Fibroblast of skin of back (primary cell): ENCODE measurements around the gene CMTM4.
"Not testable (repeated sequence)": the region's sequence is repeated elsewhere in the genome, so short reads cannot be mapped to it uniquely, and the experiment has no call there.

Experiments used
- DNase-seq: peaks from one replicate; pipeline ENCODE4 v3.0.0-alpha.2; 2013

The CMTM4 gene

DNA sequence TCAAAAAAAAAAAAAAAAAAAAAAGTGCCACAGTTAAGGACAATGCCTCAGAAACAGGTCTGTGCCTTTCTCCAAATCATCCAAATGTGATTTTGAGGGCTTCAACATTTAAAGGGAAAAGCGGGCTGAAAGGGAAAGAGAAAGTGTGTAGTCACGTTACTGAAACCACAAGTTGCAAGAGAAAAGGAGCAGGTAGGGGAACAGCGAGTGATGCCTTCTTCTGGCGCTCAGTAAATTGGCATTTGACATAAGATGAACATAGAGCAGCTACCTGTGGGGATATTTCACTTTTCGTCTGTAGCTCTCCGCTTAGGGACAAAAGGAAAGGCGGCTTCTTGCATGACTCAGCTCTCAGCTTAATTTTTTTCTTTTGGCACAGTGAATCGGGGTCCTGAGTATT, 106.2 kb downstream of the CMTM4 start:
- DNase-seq = no peak

DNA sequence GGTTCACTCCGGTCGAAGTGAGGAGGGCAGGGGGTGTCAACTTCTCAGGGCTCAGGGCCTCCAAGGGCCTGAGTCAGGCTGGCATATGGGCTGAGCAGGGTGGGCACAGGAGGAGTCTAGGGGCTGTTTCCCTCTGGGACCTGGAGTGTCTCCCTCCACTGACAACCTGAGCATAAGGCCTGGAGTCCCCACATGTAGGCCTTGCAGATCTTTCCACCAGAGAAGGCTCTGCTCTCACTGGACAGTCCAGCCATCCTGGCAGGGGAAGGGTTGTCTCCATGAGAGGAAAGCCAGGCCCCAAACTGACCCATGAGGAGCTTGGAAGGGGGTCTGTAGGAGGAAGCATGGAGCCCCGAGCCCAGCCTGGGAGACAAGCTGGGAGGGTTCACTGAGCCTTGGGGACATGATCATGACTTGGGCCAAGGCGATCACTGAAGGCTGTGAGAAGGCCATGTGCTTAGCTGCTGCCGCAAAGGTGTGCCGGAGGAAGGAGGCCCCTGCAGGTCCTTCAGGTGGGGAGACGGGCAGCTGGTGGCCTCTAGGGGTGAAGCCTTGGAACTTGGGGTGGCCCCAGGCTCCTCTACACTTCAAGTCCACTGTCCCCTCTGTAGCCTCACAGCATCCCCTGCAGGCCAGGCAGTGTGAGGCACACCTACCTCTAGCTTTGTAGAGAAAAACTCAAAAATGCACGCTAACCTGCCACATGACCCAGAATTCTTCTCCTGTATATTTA, 107.4 kb downstream of the CMTM4 start:
- no peak for DNase-seq

DNA sequence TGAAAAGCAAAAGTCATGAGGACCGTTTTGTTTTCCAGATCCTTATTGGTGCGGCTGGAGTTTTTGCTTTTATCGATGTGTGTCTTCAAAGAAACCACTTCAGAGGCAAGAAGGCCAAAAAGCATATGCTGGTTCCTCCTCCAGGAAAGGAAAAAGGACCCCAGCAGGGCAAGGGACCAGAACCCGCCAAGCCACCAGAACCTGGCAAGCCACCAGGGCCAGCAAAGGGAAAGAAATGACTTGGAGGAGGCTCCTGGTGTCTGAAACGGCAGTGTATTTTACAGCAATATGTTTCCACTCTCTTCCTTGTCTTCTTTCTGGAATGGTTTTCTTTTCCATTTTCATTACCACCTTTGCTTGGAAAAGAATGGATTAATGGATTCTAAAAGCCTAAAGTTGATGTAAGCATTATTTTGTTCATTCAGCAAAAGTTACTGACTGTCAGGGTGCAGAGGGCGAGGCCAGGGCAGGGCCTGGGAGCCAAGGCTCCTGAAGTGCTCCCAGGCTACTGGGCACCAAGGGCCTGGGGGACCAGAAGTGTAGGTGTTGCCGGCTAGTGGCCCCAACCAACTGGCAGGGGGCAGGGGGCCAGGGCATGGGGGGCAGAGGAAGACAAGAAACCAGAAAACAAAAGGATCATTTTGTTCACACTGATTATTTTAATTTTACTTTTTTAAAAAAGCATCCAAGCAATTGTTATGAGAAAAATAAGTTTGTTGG, 108.5 kb downstream of the CMTM4 start:
- no peak for DNase-seq

DNA sequence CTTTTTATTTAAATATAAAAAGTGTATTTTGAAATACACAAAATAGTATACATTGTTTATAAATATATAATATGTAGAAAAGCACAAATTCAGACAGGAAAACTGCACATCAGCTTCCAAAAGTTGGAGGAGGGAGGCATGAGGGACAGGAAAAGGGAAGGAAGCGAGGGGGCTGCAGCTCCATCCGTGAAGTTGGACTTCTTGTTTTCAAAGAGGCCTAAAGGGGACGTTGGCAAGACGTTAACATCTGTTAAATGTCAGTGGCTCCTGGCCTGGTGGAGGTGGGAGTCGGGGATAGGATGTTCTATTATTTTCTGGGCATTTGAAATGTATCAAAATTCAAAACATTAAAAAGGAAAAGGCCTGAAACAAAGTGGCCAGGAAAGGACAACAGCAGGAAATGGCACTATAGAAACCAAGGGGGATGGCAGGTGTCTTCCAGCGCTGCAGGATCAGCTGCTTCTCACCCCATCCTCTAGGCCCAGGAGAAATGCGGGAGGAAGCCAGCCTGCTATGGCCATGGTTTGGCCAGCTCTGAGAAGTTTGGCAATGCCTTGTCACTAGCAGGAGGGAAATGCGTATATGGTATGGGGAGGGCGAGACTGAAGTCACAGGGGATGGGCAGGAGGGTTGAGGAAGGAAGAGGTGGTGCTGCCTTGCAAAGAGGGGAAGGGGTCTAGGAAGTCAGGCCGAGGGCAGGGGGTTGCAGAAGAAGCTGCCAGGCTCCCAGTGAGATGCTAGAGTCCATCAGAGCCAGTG, 110.9 kb downstream of the CMTM4 start:
- DNase-seq = no peak

DNA sequence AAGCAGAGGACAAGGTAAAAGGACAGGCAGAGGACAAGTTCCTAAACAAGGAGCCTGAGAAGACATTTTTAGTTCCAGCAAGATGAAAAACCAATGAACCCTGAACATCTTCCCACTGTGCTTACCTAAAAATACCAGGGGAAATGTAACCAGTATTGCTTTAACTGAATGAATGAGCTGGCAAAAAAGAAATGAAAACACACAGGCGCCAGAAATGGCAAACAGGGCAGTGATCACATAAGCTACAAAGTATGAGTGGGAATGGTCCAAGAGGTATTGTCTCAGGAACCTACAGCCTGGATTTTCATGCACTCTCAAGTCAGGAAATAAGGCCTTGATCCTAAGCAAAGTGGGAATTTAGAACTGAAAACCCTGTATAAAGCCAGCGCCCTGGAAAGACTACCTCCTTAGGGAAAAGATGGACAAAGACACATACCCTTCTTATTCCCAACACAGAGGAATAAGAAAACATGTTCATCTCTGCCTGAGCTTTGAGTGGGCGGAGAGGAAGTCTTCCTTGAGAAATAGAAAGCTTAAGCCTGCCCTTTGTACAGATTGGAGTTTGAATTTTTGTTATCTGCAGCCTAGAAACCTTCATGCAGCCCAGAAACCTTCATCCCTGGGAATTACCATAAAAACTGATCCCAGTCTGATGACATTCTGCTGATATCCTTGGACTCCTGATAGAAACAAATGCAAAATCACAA, 115.1 kb downstream of the CMTM4 start:
- peak; percentile 35 for DNase-seq

DNA sequence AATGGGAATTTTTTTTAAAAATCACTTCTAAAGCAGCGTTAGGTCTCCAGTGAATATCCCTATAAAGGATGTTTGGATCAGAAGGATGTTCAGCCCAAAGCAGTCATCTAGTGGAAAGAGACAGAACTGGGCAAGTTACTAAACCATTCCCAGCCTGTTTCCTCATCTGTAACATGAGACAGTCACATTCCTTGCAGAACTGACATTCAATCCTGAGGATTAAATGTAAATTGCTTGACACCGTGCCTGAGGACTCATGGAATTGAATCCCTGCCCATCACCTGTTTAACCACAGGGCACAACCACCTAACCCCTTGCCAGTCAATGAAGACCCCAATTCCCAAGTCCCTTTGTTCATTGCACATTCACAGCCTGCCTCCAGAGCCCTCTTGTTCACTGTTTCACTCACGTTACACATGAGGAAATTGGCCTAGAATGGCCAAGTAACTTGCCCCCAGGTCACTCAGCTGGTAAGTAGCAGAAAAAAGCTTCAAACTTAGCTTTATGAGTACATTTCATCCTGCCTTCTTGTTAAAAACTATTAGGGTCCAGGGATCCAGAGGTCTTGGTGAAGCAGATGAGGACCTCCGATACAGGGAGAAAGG, 115.8 kb downstream of the CMTM4 start:
- DNase-seq = peak; percentile 76

DNA sequence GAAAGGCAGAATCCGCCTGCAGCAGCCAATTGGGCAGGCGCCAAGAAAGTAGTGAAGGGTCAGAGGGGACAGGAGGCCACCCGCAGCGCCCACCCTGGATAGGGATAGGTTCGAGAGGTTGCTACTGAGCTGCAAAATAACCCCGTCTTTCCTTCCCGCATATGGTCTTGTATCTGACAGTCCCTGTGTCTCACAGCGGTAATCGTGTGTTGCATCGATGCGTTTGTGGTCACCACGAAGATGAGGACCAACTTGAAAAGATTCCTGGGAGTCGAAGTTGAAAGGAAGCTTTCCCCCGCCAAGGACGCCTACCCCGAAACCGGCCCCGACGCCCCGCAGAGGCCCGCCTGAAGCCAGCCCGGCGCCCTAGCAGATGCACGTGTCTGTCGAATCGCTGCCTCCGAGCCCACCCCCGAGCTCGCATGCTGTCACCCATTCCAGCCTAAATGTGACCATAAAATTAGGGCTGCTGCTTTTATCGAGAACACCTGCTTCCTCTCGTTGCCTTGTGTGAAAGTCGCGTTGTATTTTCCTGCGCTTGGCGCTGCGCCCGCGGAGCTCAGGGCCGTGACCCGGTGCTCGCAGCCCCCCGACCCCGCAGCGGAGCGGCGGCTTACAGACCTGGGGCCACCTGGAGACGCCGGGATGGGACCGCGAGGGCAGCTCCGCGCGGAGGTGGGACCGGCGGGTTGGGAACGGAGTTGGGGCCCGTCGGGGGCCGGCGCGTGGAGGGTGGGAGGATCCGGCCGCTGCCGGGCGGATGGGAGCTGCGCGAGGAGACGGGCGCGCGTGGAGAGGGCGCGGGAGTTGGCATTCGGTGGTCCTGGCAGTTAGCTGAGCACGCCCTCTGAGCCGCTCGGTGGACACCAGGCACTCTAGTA, 117.7 kb downstream of the CMTM4 start, which contains the start of gene CMTM2:
Gene CMTM2, plus strand, starts transcription at position 813 of the 881 bp plus-strand sequence. CDS start 145 bp downstream, outside the sequence.
- no peak for DNase-seq

DNA sequence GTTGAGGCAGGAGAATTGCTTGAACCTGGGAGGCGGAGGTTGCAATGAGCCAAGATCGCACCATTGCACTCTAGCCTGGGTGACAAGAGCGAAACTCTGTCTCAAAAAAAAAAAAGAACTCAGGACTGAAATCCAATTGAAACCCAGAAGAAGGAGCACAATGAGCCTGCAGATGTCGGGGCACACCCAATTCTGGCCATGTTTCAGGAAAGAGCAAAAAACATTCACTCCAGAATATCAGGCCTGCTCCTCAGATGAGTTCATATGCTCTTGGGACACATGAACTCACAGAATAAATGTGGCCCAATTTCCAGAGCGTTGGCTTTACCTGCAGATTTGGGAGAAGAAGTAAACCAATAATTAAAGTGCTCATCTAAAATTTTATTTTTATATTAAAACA, 120.2 kb downstream of the CMTM4 start:
- no peak for DNase-seq

DNA sequence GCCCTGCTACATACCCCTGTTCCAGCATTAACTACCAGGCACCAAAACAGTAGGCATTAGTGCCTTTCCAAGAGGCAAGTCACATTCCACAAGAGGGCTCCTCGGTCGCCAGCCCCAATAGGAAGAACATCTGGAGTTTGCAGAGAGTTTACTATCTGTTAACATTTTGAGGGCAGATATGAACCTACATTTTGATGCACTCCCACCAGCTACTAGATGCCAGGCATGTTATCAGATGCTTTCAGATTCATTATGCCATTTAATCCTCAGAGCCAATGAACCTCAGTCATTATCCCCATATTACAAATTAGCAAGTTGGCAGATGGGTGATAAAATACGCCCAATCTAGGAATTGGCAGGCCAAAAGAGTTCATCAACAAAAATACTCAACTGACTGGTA, 121.5 kb downstream of the CMTM4 start:
- no peak for DNase-seq

DNA sequence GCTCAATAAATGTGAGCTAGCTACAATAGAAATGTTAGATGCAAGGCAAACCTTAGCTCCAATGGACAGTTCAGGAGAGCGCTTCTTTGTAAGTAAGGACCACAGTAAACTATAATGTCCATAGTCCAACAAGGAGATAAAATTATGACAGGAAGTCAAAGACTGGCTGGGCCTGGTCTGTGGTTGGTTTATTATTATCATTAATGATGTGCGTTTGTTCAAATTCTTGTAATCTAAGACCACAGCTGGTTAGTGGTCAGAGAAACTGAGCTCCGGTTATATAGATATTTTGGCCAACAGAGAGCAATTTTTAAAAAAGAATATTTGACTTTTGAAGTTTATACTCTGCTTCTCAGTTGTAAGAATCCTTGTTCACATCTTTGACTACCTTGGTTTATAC, 122.0 kb downstream of the CMTM4 start:
- no peak for DNase-seq

DNA sequence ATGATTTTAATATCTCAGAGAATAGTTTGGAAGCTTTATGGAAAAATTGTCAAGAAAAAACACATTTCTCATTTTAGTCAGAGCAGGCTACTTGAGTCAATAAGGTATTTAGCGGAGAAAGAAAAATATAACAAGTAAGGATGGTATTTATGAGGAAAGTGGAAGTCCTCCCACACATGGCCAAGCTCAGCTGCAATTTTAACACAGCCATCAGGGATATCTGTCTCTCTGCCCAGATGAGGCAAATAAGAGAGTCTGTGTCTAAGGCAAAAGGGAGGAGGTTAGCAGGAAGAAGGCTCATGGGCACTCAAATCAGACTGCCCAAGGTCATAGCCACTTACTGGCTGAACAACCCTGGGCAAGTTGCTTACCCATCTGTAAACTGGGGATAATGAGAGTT, 122.5 kb downstream of the CMTM4 start:
- DNase-seq = no peak

DNA sequence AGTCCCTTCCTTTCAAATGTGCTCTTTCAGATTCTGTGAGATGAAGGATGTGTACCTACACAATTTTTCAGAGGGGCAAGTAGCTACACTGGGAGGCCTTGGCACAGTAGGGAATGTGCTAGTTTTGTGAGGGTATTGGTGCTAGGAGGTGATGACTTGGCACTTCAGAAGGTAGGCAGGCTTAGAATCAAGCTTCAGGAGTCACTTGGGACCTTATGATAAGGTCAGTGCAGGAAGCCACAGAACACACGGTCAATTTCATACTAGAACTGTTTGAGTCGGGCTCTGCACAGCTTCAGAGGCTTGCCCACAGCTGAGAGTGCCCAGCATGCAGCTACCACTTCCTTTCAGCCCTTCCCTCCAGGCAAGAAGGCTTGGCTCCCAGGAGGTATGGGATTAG, 124.2 kb downstream of the CMTM4 start:
- no peak for DNase-seq

DNA sequence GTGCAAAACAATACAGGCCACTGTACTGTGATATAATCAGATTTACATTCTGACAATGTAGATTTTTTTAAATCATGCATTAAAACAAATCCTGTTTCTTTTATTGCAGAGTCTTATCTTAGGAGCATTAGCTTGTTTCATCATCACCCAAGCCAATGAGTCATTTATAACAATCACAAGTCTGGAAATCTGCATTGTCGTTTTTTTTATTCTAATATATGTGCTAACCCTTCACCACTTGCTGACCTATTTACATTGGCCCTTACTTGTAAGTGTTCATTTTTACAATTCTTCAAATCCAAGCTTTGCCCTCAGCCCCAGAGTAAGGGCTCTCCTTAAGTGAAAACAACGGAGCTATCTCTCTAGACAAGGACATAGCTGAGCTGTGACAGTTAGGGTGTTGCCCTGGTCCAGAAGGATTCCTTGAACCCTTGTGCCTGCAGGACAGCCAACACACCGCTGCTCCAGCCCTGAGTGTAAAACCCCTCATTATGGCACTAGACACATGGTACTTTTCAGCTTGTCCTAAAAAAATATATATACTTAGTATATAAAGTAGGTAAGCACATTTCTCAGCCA, 126.6 kb downstream of the CMTM4 start:
- peak; percentile 78 for DNase-seq

DNA sequence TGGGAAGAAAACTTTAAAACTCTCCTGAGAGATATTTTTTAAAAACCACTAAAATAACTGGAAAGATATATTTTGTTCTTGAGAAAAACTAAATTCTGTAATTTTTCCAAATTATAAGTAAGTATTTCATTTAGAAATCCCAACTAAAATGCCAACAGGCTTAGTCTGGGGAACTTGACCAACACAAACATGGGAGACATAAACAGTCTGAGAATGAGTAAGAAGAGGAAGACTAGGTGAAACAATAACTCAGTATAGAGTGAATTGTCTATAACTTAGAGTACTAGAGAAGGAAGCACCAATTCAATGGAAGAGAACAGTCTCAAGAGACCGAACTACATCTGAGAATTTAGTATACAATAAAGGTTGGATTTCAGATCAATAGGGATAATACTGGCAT, 127.4 kb downstream of the CMTM4 start:
- DNase-seq = peak; percentile 66

DNA sequence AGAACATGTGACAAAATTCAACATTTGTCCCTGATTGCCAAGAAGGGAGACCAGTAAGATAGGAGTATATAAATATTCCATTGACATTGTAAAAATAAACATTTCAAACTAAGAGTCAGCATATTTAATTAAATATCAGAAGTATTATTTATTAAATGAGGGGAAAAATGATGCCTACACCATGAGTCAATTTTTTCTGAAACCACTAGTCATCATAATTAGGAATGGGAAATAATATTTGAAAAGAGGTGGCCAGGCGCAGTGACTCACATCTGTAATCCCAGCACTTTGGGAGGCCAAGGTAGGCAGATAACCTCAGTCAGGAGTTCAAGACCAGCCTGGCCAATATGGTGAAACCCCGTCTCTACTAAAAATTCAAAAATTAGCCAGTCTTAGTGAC, 128.2 kb downstream of the CMTM4 start:
- DNase-seq = peak; percentile 56

DNA sequence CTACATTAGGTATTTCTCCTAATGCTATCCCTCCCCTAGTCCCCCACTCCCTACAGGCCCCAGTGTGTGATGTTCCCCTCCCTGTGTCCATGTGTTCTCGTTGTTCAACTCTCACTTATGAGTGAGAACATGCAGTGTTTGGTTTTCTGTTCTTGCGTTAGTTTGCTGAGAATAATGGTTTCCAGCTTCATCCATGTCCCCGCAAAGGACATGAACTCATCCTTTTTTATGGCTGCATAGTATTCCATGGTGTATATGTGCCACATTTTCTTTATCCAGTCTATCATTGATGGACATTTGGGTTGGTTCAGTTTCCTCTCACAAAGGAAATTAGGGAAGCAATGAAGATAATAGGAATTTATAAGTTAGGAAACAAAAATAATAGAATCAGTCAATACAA, 129.3 kb downstream of the CMTM4 start:
- not testable (repeated sequence) for DNase-seq

DNA sequence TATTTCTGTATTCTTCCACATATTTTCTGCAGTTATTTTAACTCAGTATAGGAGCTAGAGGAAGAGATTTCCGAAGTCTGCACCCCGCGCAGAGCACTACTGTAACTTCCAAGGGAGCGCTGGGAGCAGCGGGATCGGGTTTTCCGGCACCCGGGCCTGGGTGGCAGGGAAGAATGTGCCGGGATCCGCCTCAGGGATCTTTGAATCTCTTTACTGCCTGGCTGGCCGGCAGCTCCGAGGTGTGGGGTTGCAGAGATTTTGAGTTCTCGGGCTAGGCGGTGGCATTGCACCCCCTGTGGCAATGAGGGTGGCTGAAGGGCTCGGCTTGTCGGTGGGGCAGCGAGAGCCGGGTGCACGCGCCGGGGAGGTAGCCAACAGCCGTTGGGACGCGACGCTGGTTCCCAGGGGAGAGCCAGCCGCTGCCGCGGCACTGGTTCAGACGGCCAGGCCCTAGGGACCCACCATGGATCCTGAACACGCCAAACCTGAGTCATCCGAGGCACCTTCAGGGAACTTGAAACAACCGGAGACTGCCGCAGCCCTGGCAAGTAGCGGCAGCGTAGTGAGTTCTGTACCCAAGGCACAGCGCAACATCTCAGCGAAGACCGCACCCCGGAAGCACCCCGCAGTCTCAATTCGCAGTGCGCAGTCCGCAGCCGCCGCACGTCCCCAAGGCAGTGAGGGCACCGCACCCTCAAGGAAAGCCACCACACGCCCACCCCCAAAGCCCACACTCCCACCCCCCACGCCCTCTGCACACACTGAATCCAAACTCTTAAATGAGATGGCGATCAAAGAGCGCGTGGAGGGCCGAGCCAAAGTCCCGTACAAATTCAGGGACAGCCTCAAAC, 130.3 kb downstream of the CMTM4 start, which contains the start of gene CMTM1:
Gene CMTM1, plus strand, starts transcription at position 389 of the 851 bp plus-strand sequence. Its CDS starts 75 bp downstream, at position 464.
- no peak for DNase-seq
